ENCODE results near the gene PGF.

- TF ChIP-seq CTCF (IDR thresholded peaks at IDR 0.05) (no peak), POLR2AphosphoS5 (IDR thresholded peaks at IDR 0.05) (no peak), POLR2A (IDR thresholded peaks at IDR 0.05) (no peak), EP300 (IDR thresholded peaks at IDR 0.05) (no peak)
Observed at GRCh38 chr14:74932401-74932901, 22.9 kb downstream of the PGF start.
